Brain microvascular endothelial cell (primary cell): ENCODE results near the gene IST1.

ENCODE experiments used
- DNase-seq: peaks from one replicate; pipeline ENCODE4 v3.0.0-alpha.2; 2020
- H3K27ac ChIP-seq: fragments of 250-450 bp; sonication (Bioruptor Pico); 2 replicates; pipeline ENCODE4 v1.5.1; 2020; ENCODE audit warnings: mild to moderate bottlenecking, moderate library complexity
- H3K27me3 ChIP-seq: fragments of 250-450 bp; sonication (Bioruptor Pico); replicated peaks from 2 replicates; pipeline ENCODE4 v1.5.1; 2020; ENCODE audit warnings: mild to moderate bottlenecking
- H3K36me3 ChIP-seq: fragments of 250-450 bp; sonication (Bioruptor Pico); replicated peaks from 2 replicates; pipeline ENCODE4 v1.5.1; 2020; ENCODE audit warnings: mild to moderate bottlenecking
- H3K4me3 ChIP-seq: 2 replicates; pipeline ENCODE4 v1.5.1; 2011; ENCODE audit warnings: low read depth, mild to moderate bottlenecking, control low read depth, low read length, moderate library complexity
- CTCF ChIP-seq: IDR thresholded peaks from 2 replicates; pipeline ENCODE4 v1.5.1; 2011; ENCODE audit warnings: low read depth, mild to moderate bottlenecking, moderate library complexity, low read length, control low read depth, inconsistent platforms; ENCODE audit errors: missing control alignments
- in situ Hi-C: cut with HindIII; loops from 2 replicates; pipeline ENCODE4 v1.10.0; 2017; ENCODE audit warnings: low sequenced_read_pairs, low pct_ligation_motif_present

The IST1 gene

GRCh38 chr16:71937868-71938510, 42.7 kb downstream of the IST1 start:
- H3K27ac ChIP-seq: no peak overlapping the region
- H3K36me3 ChIP-seq: peaks cover 11% of the 10 kb centered on the region
- no peaks in the 10 kb centered on the region for H3K27me3 ChIP-seq
- no peak for TF ChIP-seq CTCF
- DNase-seq: no peak
- H3K4me3 ChIP-seq: no peak overlapping the region
- in situ Hi-C loops: no loop called here

DNA sequence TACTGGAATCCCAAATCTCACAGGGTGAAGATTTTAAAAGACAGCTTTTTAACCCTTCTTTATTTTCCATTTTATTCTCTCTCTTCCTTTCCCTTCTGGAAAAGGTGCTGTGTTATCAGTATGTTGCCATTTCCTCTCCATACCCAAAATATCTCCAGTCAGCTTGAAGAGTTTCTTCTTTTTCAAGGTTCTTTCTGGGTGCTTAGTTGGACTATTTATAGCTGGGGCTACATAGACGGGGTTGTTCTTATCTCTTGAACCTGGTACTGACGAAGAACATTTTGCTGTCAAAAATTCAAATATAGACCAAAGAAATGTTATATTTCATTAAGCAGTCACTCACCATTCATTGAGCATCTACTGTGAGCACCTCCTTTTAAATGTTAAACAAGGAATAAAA, 48.6 kb downstream of the IST1 start:
- in situ Hi-C loops: no loop called here
- Histone ChIP-seq H3K27ac (no peak overlapping the region), H3K4me3 (no peak overlapping the region), H3K36me3 (no peaks in the 10 kb centered on the region), H3K27me3 (no peaks in the 10 kb centered on the region)
- DNase-seq: no peak
- no peak for TF ChIP-seq CTCF

DNA sequence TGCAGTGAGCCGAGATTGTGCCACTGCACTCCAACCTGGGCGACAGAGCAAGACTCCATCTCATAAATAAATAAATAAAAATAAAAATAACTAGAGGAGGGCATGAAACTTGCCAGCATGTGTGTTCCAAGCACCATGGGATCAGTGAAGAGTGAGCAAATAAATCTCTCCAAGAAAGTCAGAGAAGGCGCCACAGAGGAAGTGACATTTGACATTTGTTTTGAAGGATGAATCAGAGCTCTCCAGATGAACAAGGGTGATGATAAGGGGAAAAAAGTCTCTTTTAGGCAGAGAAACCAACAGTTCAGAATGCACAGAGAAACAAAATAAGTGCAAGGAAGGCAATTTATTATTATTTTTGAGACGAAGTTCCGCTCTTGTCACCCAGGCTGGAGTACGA, 50.3 kb downstream of the IST1 start:
- H3K4me3 ChIP-seq: no peak overlapping the region
- no peaks in the 10 kb centered on the region for H3K36me3 ChIP-seq
- in situ Hi-C loops: no loop called here
- no peak overlapping the region for H3K27ac ChIP-seq
- no peak for DNase-seq
- no peaks in the 10 kb centered on the region for H3K27me3 ChIP-seq
- no peak for TF ChIP-seq CTCF

GRCh38 chr16:71952825-71953224, 57.5 kb downstream of the IST1 start:
- in situ Hi-C loops: no loop called here
- H3K36me3 ChIP-seq: no peaks in the 10 kb centered on the region
- no peak overlapping the region for H3K4me3 ChIP-seq
- no peak for DNase-seq
- no peaks in the 10 kb centered on the region for H3K27me3 ChIP-seq
- H3K27ac ChIP-seq: no peak overlapping the region
- no peak for TF ChIP-seq CTCF

GRCh38 chr16:71954180-71954579, 58.8 kb downstream of the IST1 start:
- Histone ChIP-seq H3K27ac (no peak overlapping the region), H3K4me3 (no peak overlapping the region), H3K36me3 (no peaks in the 10 kb centered on the region), H3K27me3 (no peaks in the 10 kb centered on the region)
- no peak for TF ChIP-seq CTCF
- no peak for DNase-seq
- in situ Hi-C loops: no loop called here

- TF ChIP-seq CTCF: no peak
- Histone ChIP-seq H3K36me3 (no peaks in the 10 kb centered on the region), H3K27me3 (no peaks in the 10 kb centered on the region), H3K27ac (no peak overlapping the region), H3K4me3 (no peak overlapping the region)
- DNase-seq: no peak
- in situ Hi-C loops: no loop called here
Observed at GRCh38 chr16:71954699-71955195, 59.4 kb downstream of the IST1 start.
